Prostate gland (tissue), 2 donors: ENCODE results near the gene CEMIP. TPM values are rescaled to one million over a fixed set of nuclear protein-coding genes. Genes with fewer than 3 reads are reported as not detected.

Experiments
- DNase-seq: peaks from one replicate; pipeline ENCODE4 v3.0.0-alpha.2; 2019; ENCODE audit warnings: low spot score
- H3K27ac ChIP-seq, 2 donors: fragments of 200-600 bp; sonication (generic); 2 replicates each; pipeline ENCODE4 v1.5.1; 2017 to 2019
- H3K27me3 ChIP-seq: fragments of 200-600 bp; sonication (generic); replicated peaks from 2 replicates; pipeline ENCODE4 v1.5.1; 2019; ENCODE audit not compliant: insufficient read depth
- H3K36me3 ChIP-seq, 2 donors: fragments of 200-600 bp; sonication (generic); 1 replicate in 1 of 2; 2 replicates in 1 of 2; pipeline versions ENCODE4 v1.5.1 to v1.8.1; 2017 to 2019
- H3K4me1 ChIP-seq: fragments of 200-600 bp; sonication (generic); replicated peaks from 2 replicates; pipeline ENCODE4 v1.5.1; 2019
- H3K4me3 ChIP-seq, 2 donors: fragments of 200-600 bp; sonication (generic); 2 replicates each; pipeline ENCODE4 v1.5.1; 2017 to 2019
- H3K9me3 ChIP-seq: fragments of 200-600 bp; sonication (generic); 2 replicates; pipeline ENCODE4 v1.5.1; 2017
- CTCF ChIP-seq, 4 experiments: fragments of 200-600 bp in 2 of 4; fragments of 450-650 bp in 2 of 4; sonication (generic) in 2 of 4; IDR thresholded peaks; 1 replicate in 3 of 4; 2 replicates in 1 of 4; pipeline ENCODE4 v1.5.1; 2016 to 2019; ENCODE audit warnings: antibody characterized with exemption in 4 of 4, mild to moderate bottlenecking in 2 of 4, moderate library complexity in 2 of 4
- POLR2A ChIP-seq: fragments of 450-650 bp; IDR thresholded peaks from one replicate; pipeline ENCODE4 v1.6.1; 2016; ENCODE audit warnings: antibody characterized with exemption, mild to moderate bottlenecking
- POLR2AphosphoS5 ChIP-seq: sonication (generic); formaldehyde crosslinking; IDR thresholded peaks from one replicate; pipeline ENCODE4 v1.6.1; 2017; ENCODE audit warnings: antibody characterized with exemption
- WGBS: methylation state at CpG from one replicate; pipeline ENCODE4 v1.1.5; 2018; 5-methylcytosine and 5-hydroxymethylcytosine counted together
- intact Hi-C: fragments of 100-400 bp; cut with DNase I; formaldehyde crosslinking; loops from one replicate; pipeline ENCODE4 v1.14.2; 2022
- total RNA-seq, 2 donors: library from RNA; depleted of rRNA; stranded (reverse); fragments of >200 nt; gene quantifications; one replicate each; pipeline ENCODE4 v1.1.0, GENCODE V29; 2016

CEMIP gene
- total RNA-seq, 2 donors from 2014 or later, result 1.6 to 13.5 TPM

- WGBS, result 89% methylated on average over 6 of the region's 6 CpGs
- no peak for DNase-seq
- intact Hi-C loops, result no loop called here
- Histone ChIP-seq H3K9me3 (no peaks in the 10 kb centered on the region), H3K36me3 (no peaks in the 10 kb centered on the region), H3K27me3 (no peaks in the 10 kb centered on the region), H3K27ac (no peak overlapping the region), H3K4me1 (no peaks in the 10 kb centered on the region), H3K4me3 (no peak overlapping the region)
- no peak for TF ChIP-seq POLR2A
Observed at GRCh38 chr15:80850941-80851451, 71.8 kb downstream of the CEMIP start.

DNA sequence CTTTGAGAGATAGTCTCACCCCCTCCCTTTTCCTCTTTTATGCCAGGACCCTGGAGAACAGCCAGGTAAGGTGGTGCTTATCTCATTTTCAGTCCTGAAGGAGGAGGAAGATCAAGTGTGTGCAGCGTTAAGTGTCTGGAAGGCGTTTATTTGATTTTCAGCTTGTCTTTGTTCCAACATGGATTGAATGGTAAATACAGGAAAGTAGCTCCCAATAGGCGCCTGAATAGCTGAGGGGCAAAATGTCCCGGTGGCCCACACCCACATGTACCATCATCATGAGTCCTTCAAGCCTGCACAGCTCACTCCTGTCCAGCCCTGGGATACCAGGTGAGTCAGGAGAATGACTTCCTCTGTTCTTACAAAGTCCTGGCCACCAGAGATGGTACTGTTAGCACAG, 73.5 kb downstream of the CEMIP start:
- intact Hi-C loops, result no loop called here
- no peak overlapping the region for H3K27ac ChIP-seq
- no peak overlapping the region for H3K4me3 ChIP-seq
- no peaks in the 10 kb centered on the region for H3K27me3 ChIP-seq
- peaks cover 6% of the 10 kb centered on the region for H3K4me1 ChIP-seq
- 44% methylated on average over 4 of the region's 4 CpGs for WGBS
- no peaks in the 10 kb centered on the region for H3K36me3 ChIP-seq
- H3K9me3 ChIP-seq, result no peaks in the 10 kb centered on the region
- no peak for DNase-seq
- TF ChIP-seq CTCF (IDR thresholded peaks at IDR 0.05), result no peak
- no peak for TF ChIP-seq POLR2A
- no peak for TF ChIP-seq POLR2AphosphoS5

DNA sequence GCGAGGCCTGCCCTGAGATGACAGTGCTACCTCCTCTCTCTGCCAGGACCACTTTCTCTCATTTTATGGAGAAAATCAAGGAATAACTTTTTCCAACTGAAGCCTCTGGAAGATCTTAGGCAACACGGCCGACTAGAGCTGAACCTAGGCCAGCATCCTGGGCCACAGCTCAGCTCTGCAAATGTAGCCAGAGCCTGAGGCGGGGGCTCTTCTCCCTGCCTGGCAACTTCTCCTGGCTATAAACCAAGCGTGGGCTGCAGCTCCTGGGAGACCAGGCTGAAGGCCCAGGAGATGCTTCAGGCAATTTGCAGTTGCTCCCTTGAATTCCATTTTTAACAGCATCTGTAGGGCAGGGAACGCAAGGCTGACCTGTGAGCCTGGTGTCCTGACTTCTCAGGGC, 74.9 kb downstream of the CEMIP start:
- no peaks in the 10 kb centered on the region for H3K9me3 ChIP-seq
- no peak overlapping the region for H3K4me3 ChIP-seq
- H3K27me3 ChIP-seq, result no peaks in the 10 kb centered on the region
- peaks cover 6% of the 10 kb centered on the region for H3K4me1 ChIP-seq
- DNase-seq, result peak; percentile 44
- WGBS, result 33% methylated on average over 6 of the region's 6 CpGs
- H3K27ac ChIP-seq, result no peak overlapping the region
- no peaks in the 10 kb centered on the region for H3K36me3 ChIP-seq
- peak; percentile 16 for TF ChIP-seq POLR2AphosphoS5
- no peak for TF ChIP-seq CTCF (IDR thresholded peaks at IDR 0.05)
- intact Hi-C loops, result no loop called here

GRCh38 chr15:80855206-80855605, 76.0 kb downstream of the CEMIP start:
- Histone ChIP-seq H3K27ac (no peak overlapping the region), H3K4me1 (peaks cover 6% of the 10 kb centered on the region), H3K4me3 (no peak overlapping the region), H3K9me3 (no peaks in the 10 kb centered on the region), H3K27me3 (no peaks in the 10 kb centered on the region), H3K36me3 (no peaks in the 10 kb centered on the region)
- no peak for DNase-seq
- WGBS, result 82% methylated on average over 4 of the region's 4 CpGs
- TF ChIP-seq POLR2A (no peak), CTCF (IDR thresholded peaks at IDR 0.05) (no peak), POLR2AphosphoS5 (no peak)
- intact Hi-C loops, result no loop called here

DNA sequence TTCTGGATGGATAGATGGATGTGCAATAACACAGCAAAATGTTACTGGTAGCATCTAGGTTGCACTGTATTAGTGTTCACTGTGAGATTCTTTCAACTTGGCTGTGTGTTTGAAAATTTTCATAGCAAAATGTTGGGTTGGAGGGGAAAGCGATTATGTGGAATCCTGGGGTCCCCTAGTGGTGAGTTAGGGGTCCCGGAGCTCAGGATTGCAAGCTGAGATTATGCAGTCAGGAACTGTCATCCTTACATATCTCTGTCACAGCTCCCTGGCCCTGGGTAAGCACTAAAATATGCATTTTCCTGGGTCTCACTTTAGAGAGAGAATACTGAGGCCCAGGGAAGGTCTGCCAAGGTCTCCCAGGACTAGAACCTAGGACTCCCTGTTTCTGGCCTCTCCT, 77.2 kb downstream of the CEMIP start:
- 28% methylated on average over 2 of the region's 2 CpGs for WGBS
- DNase-seq, result no peak
- Histone ChIP-seq H3K4me3 (no peak overlapping the region), H3K4me1 (peaks cover 6% of the 10 kb centered on the region), H3K27me3 (no peaks in the 10 kb centered on the region), H3K36me3 (no peaks in the 10 kb centered on the region), H3K27ac (peak overlapping the region; percentile 38 to 45), H3K9me3 (no peaks in the 10 kb centered on the region)
- intact Hi-C loops, result no loop called here
- TF ChIP-seq CTCF (IDR thresholded peaks at IDR 0.05) (no peak), POLR2AphosphoS5 (no peak), POLR2A (no peak)
